ENCODE data around the gene TP63. TPM values are rescaled to one million over a fixed set of nuclear protein-coding genes. Genes with fewer than 3 reads are reported as not detected.

Gene TP63
- total RNA-seq, 2 donors from 2014 or later = 0.24 to 0.30 TPM

DNA sequence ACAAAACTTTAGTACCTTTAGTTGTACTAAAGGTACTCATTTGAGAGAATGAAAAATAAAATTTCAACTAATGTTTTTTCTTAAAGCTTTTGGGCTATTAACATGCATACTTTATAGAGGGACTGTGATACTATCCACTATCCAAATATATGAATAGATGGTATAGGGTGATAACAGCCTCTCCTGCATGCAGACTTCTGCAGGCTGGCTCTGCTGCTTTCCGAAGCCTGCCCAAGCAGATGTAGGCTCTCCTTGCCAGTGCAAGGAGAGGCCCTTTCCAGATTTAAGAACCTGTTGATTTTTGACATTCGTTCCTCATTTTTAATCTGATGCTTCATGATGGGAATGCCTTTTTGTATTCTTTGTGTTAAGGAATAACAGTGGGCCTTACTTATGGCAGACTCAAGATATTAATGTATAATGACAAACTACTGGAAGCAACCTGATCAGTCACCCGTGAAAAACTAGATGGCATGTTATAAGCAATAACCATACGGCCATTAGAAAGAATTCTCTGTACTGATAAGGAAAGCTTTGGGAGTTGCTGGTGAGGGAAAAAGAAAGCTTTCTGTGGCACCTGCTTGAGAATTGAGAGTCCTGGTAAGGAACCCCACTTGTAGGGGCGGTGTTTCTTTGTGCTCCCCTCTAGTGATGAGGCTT is 181.7 kb downstream of the TP63 start:
- no peaks in the 10 kb centered on the region for H3K36me3 ChIP-seq
- TF ChIP-seq, protein P1, sequence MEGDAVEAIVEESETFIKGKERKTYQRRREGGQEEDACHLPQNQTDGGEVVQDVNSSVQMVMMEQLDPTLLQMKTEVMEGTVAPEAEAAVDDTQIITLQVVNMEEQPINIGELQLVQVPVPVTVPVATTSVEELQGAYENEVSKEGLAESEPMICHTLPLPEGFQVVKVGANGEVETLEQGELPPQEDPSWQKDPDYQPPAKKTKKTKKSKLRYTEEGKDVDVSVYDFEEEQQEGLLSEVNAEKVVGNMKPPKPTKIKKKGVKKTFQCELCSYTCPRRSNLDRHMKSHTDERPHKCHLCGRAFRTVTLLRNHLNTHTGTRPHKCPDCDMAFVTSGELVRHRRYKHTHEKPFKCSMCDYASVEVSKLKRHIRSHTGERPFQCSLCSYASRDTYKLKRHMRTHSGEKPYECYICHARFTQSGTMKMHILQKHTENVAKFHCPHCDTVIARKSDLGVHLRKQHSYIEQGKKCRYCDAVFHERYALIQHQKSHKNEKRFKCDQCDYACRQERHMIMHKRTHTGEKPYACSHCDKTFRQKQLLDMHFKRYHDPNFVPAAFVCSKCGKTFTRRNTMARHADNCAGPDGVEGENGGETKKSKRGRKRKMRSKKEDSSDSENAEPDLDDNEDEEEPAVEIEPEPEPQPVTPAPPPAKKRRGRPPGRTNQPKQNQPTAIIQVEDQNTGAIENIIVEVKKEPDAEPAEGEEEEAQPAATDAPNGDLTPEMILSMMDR (IDR thresholded peaks at IDR 0.05) = no peak
- no peak overlapping the region for H3K27ac ChIP-seq
- H3K9me3 ChIP-seq = no peaks in the 10 kb centered on the region
- no peak overlapping the region for H3K4me3 ChIP-seq
- no peaks in the 10 kb centered on the region for H3K27me3 ChIP-seq
- no peaks in the 10 kb centered on the region for H3K4me1 ChIP-seq
- DNase-seq (ENCODE audit: low spot score) = no peak

DNA sequence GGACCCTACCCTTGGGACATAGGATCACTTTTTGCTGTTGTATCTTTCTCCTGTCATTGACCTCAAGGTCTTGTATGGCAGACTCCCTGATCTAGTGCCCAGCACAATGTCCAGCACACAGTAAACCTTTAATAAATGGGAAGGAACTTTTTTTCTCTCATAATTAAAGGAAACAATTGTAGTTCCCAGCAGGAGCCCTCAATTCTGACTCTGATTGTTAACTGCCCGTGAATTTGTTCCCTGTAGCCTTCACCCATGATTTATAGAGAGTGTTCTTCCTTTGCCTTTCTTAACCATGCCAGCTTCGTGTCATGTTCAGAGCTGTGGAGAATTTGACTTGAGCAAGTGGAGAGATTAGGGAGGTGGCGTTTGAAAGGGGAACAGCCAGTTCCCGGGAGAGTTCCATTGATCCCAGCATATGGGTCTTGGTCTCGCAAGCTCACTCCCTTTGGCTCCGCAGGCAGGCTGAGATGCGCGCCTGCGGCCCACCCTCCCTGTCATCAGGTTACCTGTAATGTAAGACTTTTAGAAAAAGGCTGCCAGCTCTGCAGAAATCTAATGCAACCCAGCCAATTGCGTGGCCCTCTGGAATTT is 182.6 kb downstream of the TP63 start:
- Histone ChIP-seq H3K4me3 (no peak overlapping the region), H3K36me3 (no peaks in the 10 kb centered on the region), H3K9me3 (no peaks in the 10 kb centered on the region), H3K4me1 (no peaks in the 10 kb centered on the region), H3K27ac (no peak overlapping the region), H3K27me3 (no peaks in the 10 kb centered on the region)
- DNase-seq (ENCODE audit: low spot score) = no peak
- TF ChIP-seq, protein P1 (IDR thresholded peaks at IDR 0.05) = no peak

DNA sequence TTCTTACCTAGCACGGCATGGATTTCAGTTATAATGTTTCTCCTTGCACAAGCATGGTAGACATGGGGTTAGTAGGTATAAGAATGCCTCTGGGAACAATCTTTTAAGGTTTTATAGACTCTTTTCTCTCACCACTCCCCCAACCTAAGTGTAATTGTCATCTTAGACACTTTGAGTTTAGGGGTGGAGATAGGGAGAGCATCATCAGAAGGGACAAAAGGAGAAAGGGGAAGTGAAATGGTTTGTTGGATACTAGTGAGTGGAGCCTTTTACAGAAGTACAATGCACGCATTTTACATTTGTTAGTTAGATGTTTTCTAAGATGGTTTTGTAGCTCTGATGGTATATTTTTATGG is 189.2 kb downstream of the TP63 start:
- TF ChIP-seq, protein P1 (IDR thresholded peaks at IDR 0.05) = no peak
- Histone ChIP-seq H3K9me3 (no peaks in the 10 kb centered on the region), H3K27ac (no peak overlapping the region), H3K4me1 (peaks cover 0 to 8% of the 10 kb centered on the region in 2 donors), H3K4me3 (no peak overlapping the region), H3K27me3 (no peaks in the 10 kb centered on the region), H3K36me3 (no peaks in the 10 kb centered on the region)
- DNase-seq (ENCODE audit: low spot score) = no peak

DNA sequence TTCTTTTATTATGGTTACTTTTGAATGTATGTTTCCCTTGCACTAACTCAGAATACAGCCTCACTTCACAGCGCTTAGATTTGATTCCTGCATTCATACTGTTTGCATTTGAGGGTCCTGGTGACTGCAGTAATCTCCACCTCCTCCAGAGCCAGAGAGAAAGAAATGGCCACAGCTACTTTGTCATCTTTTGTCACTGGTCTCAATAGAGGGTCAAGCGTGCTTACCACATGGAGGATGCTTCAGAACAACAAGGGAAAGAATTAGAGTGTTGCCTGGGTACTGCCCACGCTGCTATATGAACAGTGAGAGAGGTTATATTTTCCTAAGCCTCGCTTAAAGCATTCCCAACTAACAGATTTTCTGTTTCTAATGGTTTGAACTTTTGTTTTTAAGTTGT is 190.1 kb downstream of the TP63 start:
- no peak for DNase-seq (ENCODE audit: low spot score)
- Histone ChIP-seq H3K27me3 (no peaks in the 10 kb centered on the region), H3K9me3 (no peaks in the 10 kb centered on the region), H3K4me1 (peaks cover 0 to 8% of the 10 kb centered on the region in 2 donors), H3K4me3 (no peak overlapping the region), H3K27ac (no peak overlapping the region), H3K36me3 (no peaks in the 10 kb centered on the region)
- TF ChIP-seq, protein P1 (IDR thresholded peaks at IDR 0.05) = no peak

DNA sequence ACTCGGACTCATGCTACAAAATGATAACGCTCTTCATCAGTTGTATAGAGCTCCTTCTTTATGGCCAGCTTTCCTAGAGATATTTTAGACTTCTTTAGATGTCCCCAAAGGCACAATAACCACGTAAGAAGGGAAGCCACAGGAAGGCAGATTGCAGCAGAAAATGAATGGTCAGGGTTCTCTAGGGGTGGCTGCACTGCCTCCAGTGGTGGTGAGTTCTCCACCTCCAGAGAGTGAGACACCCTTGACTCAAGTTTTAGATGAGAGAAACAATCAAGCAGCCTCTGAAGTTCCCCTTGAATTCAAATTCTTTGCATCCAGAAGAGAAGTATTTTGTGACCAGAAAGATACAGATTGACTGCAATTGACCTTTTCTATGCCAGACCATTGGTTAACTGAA is 191.5 kb downstream of the TP63 start:
- no peaks in the 10 kb centered on the region for H3K9me3 ChIP-seq
- TF ChIP-seq, protein P1 (IDR thresholded peaks at IDR 0.05) = no peak

More for the DNA sequence above, 191.5 kb downstream of the TP63 start:
- no peaks in the 10 kb centered on the region for H3K27me3 ChIP-seq
- H3K4me1 ChIP-seq = peaks cover 0 to 8% of the 10 kb centered on the region in 2 donors
- no peak overlapping the region for H3K4me3 ChIP-seq
- DNase-seq (ENCODE audit: low spot score) = no peak
- no peaks in the 10 kb centered on the region for H3K36me3 ChIP-seq
- H3K27ac ChIP-seq = no peak overlapping the region
